Measurements from ENCODE around the gene MUC2.

The MUC2 gene

DNA sequence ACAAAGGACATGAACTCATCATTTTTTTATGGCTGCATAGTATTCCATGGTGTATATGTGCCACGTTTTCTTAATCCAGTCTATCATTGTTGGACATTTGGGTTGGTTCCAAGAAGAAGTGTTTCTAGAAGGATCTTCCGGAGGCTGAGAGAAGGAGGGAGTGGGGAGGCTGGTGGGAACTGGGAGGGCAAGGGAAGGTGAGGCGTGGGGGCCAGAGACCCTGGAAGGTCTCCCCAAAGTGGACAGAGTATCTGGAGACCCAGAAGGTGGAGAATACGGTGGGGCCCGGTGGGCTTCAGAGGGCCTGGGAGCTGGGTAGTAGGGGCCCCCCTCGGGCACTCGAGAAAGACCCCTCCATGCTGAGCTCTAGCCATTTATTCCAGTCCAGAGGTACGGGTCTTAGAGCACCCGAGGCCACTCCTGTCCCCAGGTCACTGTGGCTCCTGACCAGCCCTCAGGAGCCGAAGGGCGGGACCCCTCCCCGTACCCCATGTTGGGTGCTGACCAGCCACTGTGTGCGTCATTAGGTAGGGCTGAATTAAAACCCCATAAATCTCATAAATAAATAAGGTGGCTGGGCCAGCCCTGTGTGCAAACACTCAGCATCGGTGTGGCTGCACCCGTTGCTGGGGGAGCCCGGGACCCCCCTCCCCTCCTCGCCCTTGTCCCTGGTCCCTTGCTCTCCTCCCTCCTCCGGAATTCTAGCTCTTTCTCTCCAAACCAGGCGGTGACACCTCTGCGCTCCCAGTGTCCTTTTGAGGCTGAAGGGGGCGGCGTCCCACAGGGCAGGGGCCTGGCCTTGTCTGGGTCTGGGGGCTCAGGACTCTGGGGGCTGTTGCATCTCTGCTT, 44.3 kb downstream of the MUC2 start:
- no peak for DNase-seq
- Histone ChIP-seq H3K27ac (ENCODE audit: insufficient read depth in 1 of 2, low read depth in 1 of 2, low read length in 2 of 2, poor library complexity in 1 of 2, severe bottlenecking in 2 of 2) (no peak overlapping the region), H3K4me3 (ENCODE audit: control insufficient read depth in 1 of 7, extremely low read depth in 1 of 7, insufficient read depth in 4 of 7, low read depth in 2 of 7, low read length in 6 of 7) (no peak overlapping the region), H3K36me3 (ENCODE audit: control insufficient read depth in 4 of 4, insufficient read depth in 4 of 4, low read length in 3 of 4) (no peaks in the 10 kb centered on the region), H3K4me1 (ENCODE audit: control extremely low read depth in 1 of 4, control insufficient read depth in 4 of 4, insufficient read depth in 4 of 4, low read length in 3 of 4) (no peaks in the 10 kb centered on the region), H3K9me3 (ENCODE audit: control extremely low read depth in 1 of 5, control insufficient read depth in 4 of 5, insufficient read depth in 2 of 5, low read depth in 1 of 5, low read length in 4 of 5) (no peaks in the 10 kb centered on the region), H3K27me3 (replicated peaks in 2 of 5; ENCODE audit: control insufficient read depth in 4 of 5, insufficient read depth in 5 of 5, low read length in 4 of 5) (peaks cover 0 to 10% (median 0%) of the 10 kb centered on the region in 5 experiments)
- ChIA-PET POLR2A (no interaction called here), CTCF (no interaction called here)
- 88% methylated on average over 20 of the region's 22 CpGs for WGBS (ENCODE audit: insufficient coverage)

DNA sequence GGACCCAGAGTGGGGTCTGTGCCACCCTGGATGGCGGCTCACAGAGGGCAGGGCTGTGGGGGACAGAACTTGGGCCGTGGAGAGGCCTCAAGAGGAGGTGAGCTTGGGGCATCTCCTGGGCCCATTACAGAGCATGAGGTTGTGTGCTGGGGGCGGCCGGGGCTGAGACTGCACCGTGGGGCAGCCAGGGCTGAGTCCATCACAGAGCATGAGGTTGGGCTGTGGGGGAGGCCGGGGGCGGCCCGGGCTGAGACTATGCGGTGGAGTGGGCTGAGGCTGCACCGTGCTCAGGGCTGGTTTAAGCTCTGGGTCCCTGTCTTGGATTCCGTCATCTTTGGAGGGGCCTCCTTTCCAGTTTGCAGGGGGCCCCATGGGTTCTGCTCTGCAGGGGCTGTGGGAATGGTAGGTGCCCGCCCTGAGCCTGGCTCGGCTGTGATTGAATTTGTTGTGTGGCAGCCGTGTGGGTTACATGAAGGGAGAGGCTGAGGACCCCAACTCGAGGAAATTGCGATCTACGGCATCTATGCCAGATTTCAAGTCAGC, 45.0 kb downstream of the MUC2 start:
- peaks cover 0 to 10% (median 0%) of the 10 kb centered on the region in 5 experiments for H3K27me3 ChIP-seq (replicated peaks in 2 of 5; ENCODE audit: control insufficient read depth in 4 of 5, insufficient read depth in 5 of 5, low read length in 4 of 5)
- no peaks in the 10 kb centered on the region for H3K4me1 ChIP-seq (ENCODE audit: control extremely low read depth in 1 of 4, control insufficient read depth in 4 of 4, insufficient read depth in 4 of 4, low read length in 3 of 4)
- no peak overlapping the region for H3K4me3 ChIP-seq (ENCODE audit: control insufficient read depth in 1 of 7, extremely low read depth in 1 of 7, insufficient read depth in 4 of 7, low read depth in 2 of 7, low read length in 6 of 7)
- H3K27ac ChIP-seq (ENCODE audit: insufficient read depth in 1 of 2, low read depth in 1 of 2, low read length in 2 of 2, poor library complexity in 1 of 2, severe bottlenecking in 2 of 2), result no peak overlapping the region
- H3K36me3 ChIP-seq (ENCODE audit: control insufficient read depth in 4 of 4, insufficient read depth in 4 of 4, low read length in 3 of 4), result no peaks in the 10 kb centered on the region
- 96% methylated on average over 14 of the region's 17 CpGs for whole genome bisulfite sequencing (ENCODE audit: insufficient coverage)
- ChIA-PET CTCF (no interaction called here), POLR2A (no interaction called here)
- no peak for DNase-seq
- no peaks in the 10 kb centered on the region for H3K9me3 ChIP-seq (ENCODE audit: control extremely low read depth in 1 of 5, control insufficient read depth in 4 of 5, insufficient read depth in 2 of 5, low read depth in 1 of 5, low read length in 4 of 5)

DNA sequence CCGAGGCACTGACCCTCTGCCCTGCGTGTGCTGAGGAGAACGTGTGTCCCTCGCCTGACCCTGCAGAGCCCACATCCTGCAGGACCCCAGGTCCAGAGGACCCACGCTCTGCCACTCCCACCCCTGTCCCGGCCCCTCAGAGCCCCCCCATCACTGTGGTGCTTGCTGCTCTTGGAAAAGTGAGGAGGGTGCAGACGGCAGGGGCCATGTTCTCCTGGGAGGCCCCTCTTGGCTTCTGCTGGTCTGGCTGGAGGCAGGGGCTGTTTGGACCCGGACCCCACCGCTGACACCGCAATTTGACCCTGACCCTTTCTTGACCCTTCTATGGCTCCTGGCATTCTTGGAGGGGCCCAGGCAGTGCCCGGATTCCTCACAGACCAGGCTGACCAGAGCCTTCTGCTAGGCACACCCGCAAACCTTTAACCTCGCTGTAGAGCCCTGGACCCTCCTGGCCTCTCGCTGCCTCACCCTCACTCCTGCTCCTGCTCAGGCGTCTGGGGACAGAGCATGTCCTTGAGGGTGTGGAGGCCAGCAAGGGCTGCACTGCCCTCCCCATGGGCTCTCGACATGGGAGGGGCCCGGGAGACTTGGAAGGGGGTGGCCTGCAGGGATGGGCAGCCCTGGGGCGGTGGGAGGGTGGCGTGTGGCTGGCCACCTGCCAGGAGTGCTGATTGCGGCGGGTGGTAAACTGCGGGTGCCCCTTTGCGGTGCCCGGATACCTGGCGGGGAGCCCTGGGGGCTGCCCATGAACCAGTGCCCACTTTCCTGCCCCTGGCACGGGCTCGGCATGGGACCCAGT, 46.1 kb downstream of the MUC2 start:
- WGBS (ENCODE audit: insufficient coverage), result 87% methylated on average over 25 of the region's 27 CpGs

DNA sequence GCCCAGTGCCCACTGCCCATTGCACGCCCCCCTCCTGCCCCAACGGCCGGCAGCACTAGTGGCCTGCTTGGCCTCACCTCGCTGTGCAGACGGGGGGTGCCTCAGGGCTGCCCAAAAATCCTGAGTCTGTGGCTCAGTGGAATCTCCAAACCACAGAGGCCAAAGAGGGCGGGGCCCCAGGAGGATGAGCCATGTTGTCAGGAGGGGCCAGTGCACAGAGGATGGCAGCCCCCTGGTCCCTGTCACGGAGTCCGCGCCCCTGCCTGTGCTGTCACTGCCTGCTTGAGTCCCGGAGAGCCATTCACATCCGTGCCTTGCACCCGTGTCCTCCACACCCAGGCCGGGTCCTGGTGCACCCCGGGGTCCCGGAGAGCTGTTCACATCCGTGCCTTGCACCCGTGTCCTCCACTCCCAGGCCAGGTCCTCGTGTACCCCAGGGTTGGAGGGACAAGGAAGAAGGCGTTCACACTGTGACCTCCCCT, 46.7 kb downstream of the MUC2 start:
- no peak overlapping the region for H3K27ac ChIP-seq (ENCODE audit: insufficient read depth in 1 of 2, low read depth in 1 of 2, low read length in 2 of 2, poor library complexity in 1 of 2, severe bottlenecking in 2 of 2)
- H3K36me3 ChIP-seq (ENCODE audit: control insufficient read depth in 4 of 4, insufficient read depth in 4 of 4, low read length in 3 of 4), result no peaks in the 10 kb centered on the region
- no peak for DNase-seq
- H3K4me1 ChIP-seq (ENCODE audit: control extremely low read depth in 1 of 4, control insufficient read depth in 4 of 4, insufficient read depth in 4 of 4, low read length in 3 of 4), result no peaks in the 10 kb centered on the region
- WGBS (ENCODE audit: insufficient coverage), result 92% methylated on average over 19 of the region's 19 CpGs
- POLR2A ChIA-PET, result no interaction called here
- no peaks in the 10 kb centered on the region for H3K9me3 ChIP-seq (ENCODE audit: control extremely low read depth in 1 of 5, control insufficient read depth in 4 of 5, insufficient read depth in 2 of 5, low read depth in 1 of 5, low read length in 4 of 5)
- no peak overlapping the region for H3K4me3 ChIP-seq (ENCODE audit: control insufficient read depth in 1 of 7, extremely low read depth in 1 of 7, insufficient read depth in 4 of 7, low read depth in 2 of 7, low read length in 6 of 7)
- CTCF ChIA-PET, result no interaction called here
- H3K27me3 ChIP-seq (replicated peaks in 2 of 5; ENCODE audit: control insufficient read depth in 4 of 5, insufficient read depth in 5 of 5, low read length in 4 of 5), result peaks cover 0 to 10% (median 0%) of the 10 kb centered on the region in 5 experiments

More for the DNA sequence above, 46.1 kb downstream of the MUC2 start:
- Histone ChIP-seq H3K4me1 (ENCODE audit: control extremely low read depth in 1 of 4, control insufficient read depth in 4 of 4, insufficient read depth in 4 of 4, low read length in 3 of 4) (no peaks in the 10 kb centered on the region), H3K27me3 (replicated peaks in 2 of 5; ENCODE audit: control insufficient read depth in 4 of 5, insufficient read depth in 5 of 5, low read length in 4 of 5) (peaks cover 0 to 10% (median 0%) of the 10 kb centered on the region in 5 experiments), H3K27ac (ENCODE audit: insufficient read depth in 1 of 2, low read depth in 1 of 2, low read length in 2 of 2, poor library complexity in 1 of 2, severe bottlenecking in 2 of 2) (no peak overlapping the region), H3K36me3 (ENCODE audit: control insufficient read depth in 4 of 4, insufficient read depth in 4 of 4, low read length in 3 of 4) (no peaks in the 10 kb centered on the region), H3K9me3 (ENCODE audit: control extremely low read depth in 1 of 5, control insufficient read depth in 4 of 5, insufficient read depth in 2 of 5, low read depth in 1 of 5, low read length in 4 of 5) (no peaks in the 10 kb centered on the region), H3K4me3 (ENCODE audit: control insufficient read depth in 1 of 7, extremely low read depth in 1 of 7, insufficient read depth in 4 of 7, low read depth in 2 of 7, low read length in 6 of 7) (no peak overlapping the region)
- DNase-seq, result no peak
- POLR2A ChIA-PET, result no interaction called here
- CTCF ChIA-PET, result no interaction called here

DNA sequence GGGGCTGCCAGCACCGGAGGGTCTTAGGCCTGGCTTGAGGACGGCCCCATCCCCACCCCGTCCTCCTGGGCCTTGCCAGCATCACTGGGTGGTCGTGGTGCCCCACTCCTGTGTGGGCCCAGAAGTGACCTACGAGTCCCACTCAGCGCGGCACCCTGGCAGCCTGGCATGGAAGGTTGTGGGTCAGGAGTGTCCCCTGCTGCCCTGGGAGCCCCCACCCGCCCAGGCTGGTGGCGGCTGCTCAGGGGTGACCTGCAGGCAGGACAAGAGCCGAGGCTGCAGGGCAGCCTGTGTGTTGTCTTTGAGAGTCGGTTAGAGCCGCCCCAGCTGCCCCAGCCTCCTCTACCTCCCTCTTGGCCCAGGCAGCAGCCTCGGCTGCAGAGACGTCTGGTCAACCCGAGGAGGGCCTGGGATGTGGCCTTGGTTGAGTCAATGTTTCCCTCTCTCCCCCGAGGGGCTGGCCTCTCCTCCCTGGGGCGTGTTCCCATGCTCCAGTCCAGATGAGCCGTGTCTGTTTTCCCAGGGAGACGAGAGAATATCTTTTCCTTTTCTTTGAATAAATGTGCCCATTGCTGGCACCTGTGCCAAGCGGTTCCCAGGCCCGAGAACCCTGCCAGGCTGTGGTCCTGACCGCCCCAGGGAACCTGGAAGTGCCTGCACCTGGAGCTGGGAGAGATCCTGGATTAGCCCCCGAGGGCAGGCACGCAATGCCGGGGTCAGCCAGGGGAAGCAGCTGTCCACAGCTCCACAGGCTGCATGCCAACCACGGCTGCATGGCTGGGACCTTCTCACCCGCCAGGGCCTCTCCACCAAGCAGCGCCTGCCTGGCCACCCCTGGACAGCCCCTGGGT, 47.4 kb downstream of the MUC2 start:
- Histone ChIP-seq H3K4me3 (ENCODE audit: control insufficient read depth in 1 of 7, extremely low read depth in 1 of 7, insufficient read depth in 4 of 7, low read depth in 2 of 7, low read length in 6 of 7) (no peak overlapping the region), H3K4me1 (ENCODE audit: control extremely low read depth in 1 of 4, control insufficient read depth in 4 of 4, insufficient read depth in 4 of 4, low read length in 3 of 4) (no peaks in the 10 kb centered on the region), H3K36me3 (ENCODE audit: control insufficient read depth in 4 of 4, insufficient read depth in 4 of 4, low read length in 3 of 4) (no peaks in the 10 kb centered on the region), H3K27me3 (replicated peaks in 2 of 5; ENCODE audit: control insufficient read depth in 4 of 5, insufficient read depth in 5 of 5, low read length in 4 of 5) (peaks cover 0 to 10% (median 0%) of the 10 kb centered on the region in 5 experiments), H3K27ac (ENCODE audit: insufficient read depth in 1 of 2, low read depth in 1 of 2, low read length in 2 of 2, poor library complexity in 1 of 2, severe bottlenecking in 2 of 2) (no peak overlapping the region), H3K9me3 (ENCODE audit: control extremely low read depth in 1 of 5, control insufficient read depth in 4 of 5, insufficient read depth in 2 of 5, low read depth in 1 of 5, low read length in 4 of 5) (no peaks in the 10 kb centered on the region)
- CTCF ChIA-PET, result interaction anchor here (1.3 kb wide), 1 partner anchor 66 kb away, joined by 3 read pairs; no protein-coding TSS in a partner anchor
- POLR2A ChIA-PET, result no interaction called here
- 86% methylated on average over 24 of the region's 28 CpGs for WGBS (ENCODE audit: insufficient coverage)
- no peak for DNase-seq

DNA sequence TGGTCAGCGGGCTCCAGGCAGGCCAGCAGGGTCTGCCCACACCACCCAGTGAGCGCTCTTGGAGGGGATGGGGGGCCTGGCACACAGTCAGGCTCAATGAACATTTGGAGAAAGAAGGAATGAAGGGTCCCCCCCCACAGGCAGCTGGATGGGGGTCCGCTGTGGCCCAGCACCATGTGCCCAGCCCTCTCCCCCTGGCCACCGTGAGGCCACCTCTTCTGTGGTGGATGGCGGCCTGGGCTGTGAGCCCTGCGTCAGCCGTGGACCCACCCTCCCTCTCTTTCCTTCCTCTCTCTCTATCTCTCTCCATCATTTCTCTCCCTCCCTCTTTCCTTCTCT, 48.0 kb downstream of the MUC2 start:
- Histone ChIP-seq H3K36me3 (ENCODE audit: control insufficient read depth in 4 of 4, insufficient read depth in 4 of 4, low read length in 3 of 4) (no peaks in the 10 kb centered on the region), H3K4me1 (ENCODE audit: control extremely low read depth in 1 of 4, control insufficient read depth in 4 of 4, insufficient read depth in 4 of 4, low read length in 3 of 4) (no peaks in the 10 kb centered on the region), H3K27ac (ENCODE audit: insufficient read depth in 1 of 2, low read depth in 1 of 2, low read length in 2 of 2, poor library complexity in 1 of 2, severe bottlenecking in 2 of 2) (no peak overlapping the region), H3K4me3 (ENCODE audit: control insufficient read depth in 1 of 7, extremely low read depth in 1 of 7, insufficient read depth in 4 of 7, low read depth in 2 of 7, low read length in 6 of 7) (no peak overlapping the region), H3K9me3 (ENCODE audit: control extremely low read depth in 1 of 5, control insufficient read depth in 4 of 5, insufficient read depth in 2 of 5, low read depth in 1 of 5, low read length in 4 of 5) (no peaks in the 10 kb centered on the region), H3K27me3 (replicated peaks in 2 of 5; ENCODE audit: control insufficient read depth in 4 of 5, insufficient read depth in 5 of 5, low read length in 4 of 5) (peaks cover 0 to 10% (median 0%) of the 10 kb centered on the region in 5 experiments)
- CTCF ChIA-PET, result interaction anchor here (1.3 kb wide), 1 partner anchor 66 kb away, joined by 3 read pairs; no protein-coding TSS in a partner anchor
- DNase-seq, result no peak
- 65% methylated on average over 7 of the region's 7 CpGs for WGBS (ENCODE audit: insufficient coverage)
- POLR2A ChIA-PET, result no interaction called here

All from common myeloid progenitor, CD34-positive (primary cell).